SK-N-MC (cell line): Measurements from ENCODE around the gene INHA.

Experiments used
- EZH2 ChIP-seq: fragments of 200-600 bp; sonication (generic); IDR thresholded peaks from one replicate; pipeline ENCODE4 v1.6.1; 2017; ENCODE audit warnings: antibody characterized with exemption
- FOXP2 ChIP-seq: optimal IDR thresholded peaks from 2 replicates; pipeline ENCODE3; 2011; ENCODE audit warnings: mild to moderate bottlenecking, moderate library complexity; ENCODE audit not compliant: insufficient read depth; ENCODE audit errors: extremely low read length, control extremely low read depth

DNA sequence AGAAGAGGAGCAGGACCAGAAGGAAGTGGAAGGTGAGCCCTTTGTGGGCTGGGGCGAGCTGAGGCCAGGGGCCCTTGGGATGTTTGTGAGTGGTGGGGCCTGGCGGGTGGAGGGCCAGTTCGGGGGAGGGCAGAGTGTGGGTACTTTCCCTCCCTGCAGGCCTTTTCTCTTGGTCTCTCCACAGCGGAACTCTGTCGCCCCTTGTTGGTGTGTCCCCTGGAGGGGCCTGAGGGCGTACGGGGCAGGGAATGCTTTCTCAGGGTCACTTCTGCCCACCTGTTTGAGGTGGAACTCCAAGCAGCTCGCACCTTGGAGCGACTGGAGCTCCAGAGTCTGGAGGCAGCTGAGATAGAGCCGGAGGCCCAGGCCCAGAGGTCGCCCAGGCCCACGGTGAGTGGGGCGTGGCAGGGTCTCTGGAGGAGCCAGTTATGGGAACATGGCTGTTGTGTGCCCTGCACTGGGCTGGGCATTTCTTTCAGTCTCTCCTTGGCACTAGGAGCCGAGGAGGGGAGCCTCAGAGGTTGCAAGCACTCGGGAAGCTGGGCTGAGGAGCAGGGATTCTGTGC lies 36.4 kb downstream of the INHA start:
- TF ChIP-seq EZH2 (no peak), FOXP2 (no peak)
